WERI-Rb-1 (cell line): ENCODE results near the gene FAM228B.
"Not testable (repeated sequence)": the region's sequence is repeated elsewhere in the genome, so short reads cannot be mapped to it uniquely, and the experiment has no call there.

Experiments used
- DNase-seq: peaks from one replicate; pipeline ENCODE4 v3.0.0-alpha.2; 2020
- H3K27ac ChIP-seq: fragments of 250-450 bp; sonication (Bioruptor Pico); 2 replicates; pipeline ENCODE4 v1.5.1; 2020; ENCODE audit warnings: mild to moderate bottlenecking, moderate library complexity
- H3K27me3 ChIP-seq: fragments of 250-450 bp; sonication (Bioruptor Pico); 2 replicates; pipeline ENCODE4 v1.5.1; 2021; ENCODE audit warnings: mild to moderate bottlenecking, low read depth, moderate library complexity; ENCODE audit not compliant: insufficient read depth, severe bottlenecking
- H3K36me3 ChIP-seq: fragments of 250-450 bp; sonication (Bioruptor Pico); 2 replicates; pipeline ENCODE4 v1.5.1; 2020; ENCODE audit warnings: mild to moderate bottlenecking, moderate library complexity
- H3K4me3 ChIP-seq: 2 replicates; pipeline ENCODE4 v1.5.1; 2011; ENCODE audit warnings: low read depth, mild to moderate bottlenecking, control low read depth, low read length
- H3K9me3 ChIP-seq: fragments of 250-450 bp; sonication (Bioruptor Pico); 2 replicates; pipeline ENCODE4 v1.5.1; 2021; ENCODE audit warnings: mild to moderate bottlenecking, moderate library complexity; ENCODE audit not compliant: severe bottlenecking
- CTCF ChIP-seq: IDR thresholded peaks from 2 replicates; pipeline ENCODE4 v1.5.1; 2011; ENCODE audit warnings: low read depth, mild to moderate bottlenecking, control low read depth, inconsistent platforms, low read length

The FAM228B gene

GRCh38 chr2:24132543-24132942, 9.3 kb downstream of the FAM228B start:
- Histone ChIP-seq H3K27ac (no peak overlapping the region), H3K36me3 (no peaks in the 10 kb centered on the region)
- TF ChIP-seq CTCF = no peak

GRCh38 chr2:24140305-24140704, 17.0 kb downstream of the FAM228B start:
- H3K36me3 ChIP-seq, DNase-seq, H3K9me3 ChIP-seq, H3K27ac ChIP-seq, H3K27me3 ChIP-seq, H3K4me3 ChIP-seq: not testable (repeated sequence)

More at GRCh38 chr2:24132543-24132942, 9.3 kb downstream of the FAM228B start:
- no peak for DNase-seq
- Histone ChIP-seq H3K27me3 (no peaks in the 10 kb centered on the region), H3K9me3 (no peaks in the 10 kb centered on the region), H3K4me3 (no peak overlapping the region)

GRCh38 chr2:24147364-24147763, 24.1 kb downstream of the FAM228B start:
- H3K27ac ChIP-seq = no peak overlapping the region
- no peaks in the 10 kb centered on the region for H3K36me3 ChIP-seq
- H3K27me3 ChIP-seq = no peaks in the 10 kb centered on the region
- TF ChIP-seq CTCF = no peak
- H3K4me3 ChIP-seq = no peak overlapping the region
- DNase-seq = no peak
- H3K9me3 ChIP-seq = peaks cover 10% of the 10 kb centered on the region

GRCh38 chr2:24152413-24153197, 29.3 kb downstream of the FAM228B start:
- H3K27ac ChIP-seq = no peak overlapping the region
- H3K4me3 ChIP-seq = no peak overlapping the region
- H3K27me3 ChIP-seq = no peaks in the 10 kb centered on the region
- DNase-seq = no peak
- no peak for TF ChIP-seq CTCF
- H3K36me3 ChIP-seq = no peaks in the 10 kb centered on the region; the same call in 1 of the 2 replicates
- peaks cover 10% of the 10 kb centered on the region for H3K9me3 ChIP-seq

- Histone ChIP-seq H3K27me3 (no peaks in the 10 kb centered on the region), H3K4me3 (no peak overlapping the region), H3K27ac (no peak overlapping the region), H3K36me3 (no peaks in the 10 kb centered on the region; the same call in 1 of the 2 replicates), H3K9me3 (peaks cover 4% of the 10 kb centered on the region)
- no peak for DNase-seq
- no peak for TF ChIP-seq CTCF
These were observed 30.2 kb downstream of the FAM228B start for GRCh38 chr2:24153478-24153877.

- H3K27ac ChIP-seq = no peak overlapping the region
- no peaks in the 10 kb centered on the region for H3K27me3 ChIP-seq
- no peak overlapping the region for H3K4me3 ChIP-seq
- peaks cover 9% of the 10 kb centered on the region for H3K9me3 ChIP-seq
- no peak for TF ChIP-seq CTCF
- no peak for DNase-seq
- H3K36me3 ChIP-seq = no peaks in the 10 kb centered on the region; the same call in 1 of the 2 replicates
These were observed 34.9 kb downstream of the FAM228B start for GRCh38 chr2:24158131-24158530.
